Stromal cell of bone marrow (primary cell): ENCODE measurements around the gene MOB1B.
A peak's percentile ranks its signal among the peaks of the same experiment; 100 is the strongest.
"Not testable (repeated sequence)": the region's sequence is repeated elsewhere in the genome, so short reads cannot be mapped to it uniquely, and the experiment has no call there.

Experiments
- DNase-seq: peaks from one replicate; pipeline ENCODE4 v3.0.0-alpha.2; 2012; ENCODE audit warnings: low read depth

MOB1B gene

DNA sequence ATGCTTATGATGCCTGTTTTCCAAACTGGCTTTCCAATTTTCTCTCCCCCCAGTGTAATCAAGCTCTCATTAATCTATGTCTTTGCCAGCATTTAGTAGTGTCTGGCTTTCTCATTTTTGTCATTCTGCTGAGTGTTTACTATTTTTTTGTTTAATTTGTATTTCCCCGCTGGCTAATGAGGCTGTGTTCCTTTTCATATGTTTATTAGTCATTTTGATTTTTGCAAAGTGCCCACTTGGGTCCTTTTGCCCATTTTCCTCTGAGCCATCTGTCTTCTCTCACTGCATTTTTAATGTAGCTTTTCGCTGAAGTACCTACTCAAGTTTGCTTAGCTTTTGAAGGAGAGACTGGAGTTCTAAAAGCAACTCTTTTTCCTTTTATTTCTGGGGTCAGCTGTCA is 106.0 kb downstream of the MOB1B start:
- DNase-seq: no peak

DNA sequence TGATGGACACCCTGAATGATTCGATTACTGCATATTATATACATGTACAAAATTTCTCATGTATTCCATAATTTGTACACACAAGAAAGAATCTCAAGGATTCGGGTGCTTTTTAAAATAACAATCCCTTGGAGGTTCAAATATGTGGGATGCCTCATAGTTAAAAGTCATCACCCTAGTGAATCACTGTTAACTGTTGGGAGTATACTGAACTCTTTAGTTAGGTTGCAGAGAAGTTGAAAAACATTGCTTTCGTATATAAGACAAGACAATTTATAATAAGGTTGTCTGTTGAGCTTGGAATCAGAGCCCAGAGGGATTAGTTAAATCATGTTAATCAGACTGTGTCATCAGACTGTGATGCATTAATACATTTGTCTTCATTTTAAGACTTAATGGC is 106.9 kb downstream of the MOB1B start:
- DNase-seq: no peak

DNA sequence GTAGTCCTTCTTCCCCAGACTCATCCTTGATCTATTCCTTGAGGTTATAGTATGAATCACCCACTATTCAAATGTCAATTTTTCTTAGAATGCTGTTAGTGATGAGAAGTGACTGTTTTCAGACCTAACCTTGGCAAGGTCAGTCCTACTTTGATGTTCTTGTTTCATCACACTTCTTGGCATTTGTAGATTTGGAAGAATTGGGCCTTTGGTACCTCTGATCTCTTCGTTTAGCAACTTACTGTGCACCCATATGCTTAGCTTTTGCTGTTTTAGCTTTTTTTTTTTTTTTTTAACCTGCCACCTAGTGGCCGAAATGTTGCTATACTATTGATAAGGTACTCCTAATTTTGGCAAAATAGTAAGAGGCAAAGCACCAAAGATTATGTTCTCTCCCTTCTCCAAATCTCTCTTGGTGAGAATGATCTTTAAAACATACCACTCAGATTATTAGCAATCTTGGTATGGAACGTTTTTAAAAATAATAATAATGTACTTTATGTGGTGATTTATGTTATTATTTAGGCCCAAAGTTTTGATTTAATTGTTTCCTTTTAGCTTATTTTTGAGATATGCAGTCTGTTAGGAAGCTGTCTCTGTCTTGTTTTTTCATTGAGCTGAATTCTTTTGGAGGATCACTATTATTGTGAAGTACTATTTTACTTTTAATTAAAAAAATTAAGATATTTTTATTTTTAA is 107.9 kb downstream of the MOB1B start:
- peak; percentile 30 for DNase-seq

DNA sequence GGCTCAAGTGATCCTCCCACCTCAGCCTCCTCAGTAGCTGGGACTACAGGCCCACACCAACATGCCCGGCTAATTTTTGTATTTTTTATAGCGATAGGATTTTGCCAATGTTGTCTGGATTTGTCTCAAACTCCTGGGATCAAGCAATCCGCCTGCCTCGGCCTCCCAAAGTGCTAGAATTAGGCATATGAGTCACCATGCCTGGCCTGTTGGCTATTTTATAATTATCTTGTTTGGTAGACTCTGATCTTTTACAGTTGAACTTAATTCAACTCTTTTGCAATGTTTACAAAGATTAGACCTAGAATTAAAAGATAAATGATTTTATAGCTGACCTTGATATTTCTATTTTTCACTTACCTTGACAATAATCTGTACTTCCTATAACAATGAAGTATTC is 109.3 kb downstream of the MOB1B start:
- DNase-seq: no peak

DNA sequence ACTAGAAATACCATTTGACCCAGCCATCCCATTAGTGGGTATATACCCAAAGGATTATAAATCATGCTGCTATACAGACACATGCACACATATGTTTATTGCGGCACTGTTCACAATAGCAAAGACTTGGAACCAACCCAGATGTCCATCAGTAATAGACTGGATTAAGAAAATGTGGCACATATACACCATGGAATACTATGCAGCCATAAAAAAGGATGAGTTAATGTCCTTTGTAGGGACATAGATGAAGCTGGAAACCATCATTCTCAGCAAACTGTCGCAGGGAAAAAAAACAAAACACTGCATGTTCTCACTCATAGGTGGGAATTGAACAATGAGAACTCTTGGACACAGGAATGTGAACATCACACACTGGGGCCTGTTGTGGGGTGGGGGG is 115.2 kb downstream of the MOB1B start:
- DNase-seq: not testable (repeated sequence)

DNA sequence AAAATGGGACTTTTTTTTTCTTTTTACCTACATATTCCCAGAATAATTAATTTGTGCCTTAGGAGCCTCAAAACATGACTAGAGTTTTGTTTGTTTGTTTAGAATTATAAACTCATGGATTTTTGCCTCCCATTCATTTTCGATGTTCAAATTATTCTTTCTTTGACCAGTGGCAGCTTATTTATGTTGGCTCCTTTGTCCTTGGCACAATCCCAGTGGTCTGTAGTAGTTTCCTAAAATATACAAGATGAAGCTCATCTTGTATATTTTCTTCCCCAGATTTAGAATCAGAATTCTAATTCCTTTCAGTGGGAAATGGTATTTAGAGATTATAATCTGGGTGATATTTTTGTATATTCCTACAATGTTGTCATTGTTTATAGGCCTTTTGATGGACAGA is 118.4 kb downstream of the MOB1B start:
- DNase-seq: no peak

DNA sequence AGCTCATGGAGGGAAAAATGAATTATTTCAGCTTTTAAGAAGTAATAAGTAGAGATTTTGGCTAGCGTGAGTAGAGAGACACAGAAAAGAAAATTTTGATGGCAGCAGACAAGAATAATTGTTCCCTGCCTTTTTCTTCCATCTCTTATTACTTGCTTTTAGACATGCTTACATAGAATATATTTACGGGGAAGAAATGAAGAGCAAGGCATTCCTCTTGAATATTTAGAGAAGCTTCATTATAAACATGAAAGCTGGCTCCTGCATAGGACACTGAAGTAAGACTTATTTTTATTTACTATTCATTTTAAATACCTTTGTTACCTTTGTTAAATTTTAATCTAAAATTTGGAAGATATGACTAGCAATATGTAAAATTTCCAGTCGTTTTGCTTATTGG is 123.5 kb downstream of the MOB1B start:
- DNase-seq: no peak

DNA sequence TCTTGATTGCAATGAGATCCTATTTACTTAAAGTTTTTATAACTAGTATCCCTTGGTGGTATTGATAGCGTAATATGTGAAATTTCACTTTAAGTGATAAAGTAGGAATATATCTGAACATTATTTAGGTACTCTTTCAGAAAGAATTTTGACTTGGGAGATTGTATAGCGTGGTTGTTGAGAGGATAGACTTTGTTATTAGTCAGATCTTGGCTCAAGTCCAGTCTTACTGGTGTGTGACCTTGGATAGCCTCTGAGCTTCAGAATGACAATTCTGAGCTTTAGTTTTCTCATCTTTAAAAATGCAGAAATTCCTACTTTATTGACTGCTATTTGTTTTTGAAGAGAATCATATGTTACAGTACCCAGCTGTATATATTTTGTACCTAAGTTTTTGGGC is 123.9 kb downstream of the MOB1B start:
- peak; percentile 73 for DNase-seq

DNA sequence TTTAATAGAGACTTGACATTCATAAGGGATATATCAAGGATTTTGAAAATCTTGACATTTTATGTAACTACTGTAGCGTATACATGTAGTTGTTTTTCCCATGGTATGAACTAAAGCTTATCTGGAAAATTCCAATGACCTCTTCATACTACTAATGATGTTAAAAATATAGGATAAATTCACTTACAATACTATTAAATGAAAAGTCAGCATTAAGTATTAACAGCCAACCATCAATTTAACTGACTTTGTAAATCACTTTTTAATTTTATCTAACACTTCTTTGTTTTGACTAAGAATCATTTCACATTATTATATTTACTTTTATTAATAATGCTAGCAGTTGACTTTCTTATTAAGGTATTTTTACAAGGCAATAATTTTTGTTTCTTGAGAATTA is 125.4 kb downstream of the MOB1B start:
- no peak for DNase-seq

DNA sequence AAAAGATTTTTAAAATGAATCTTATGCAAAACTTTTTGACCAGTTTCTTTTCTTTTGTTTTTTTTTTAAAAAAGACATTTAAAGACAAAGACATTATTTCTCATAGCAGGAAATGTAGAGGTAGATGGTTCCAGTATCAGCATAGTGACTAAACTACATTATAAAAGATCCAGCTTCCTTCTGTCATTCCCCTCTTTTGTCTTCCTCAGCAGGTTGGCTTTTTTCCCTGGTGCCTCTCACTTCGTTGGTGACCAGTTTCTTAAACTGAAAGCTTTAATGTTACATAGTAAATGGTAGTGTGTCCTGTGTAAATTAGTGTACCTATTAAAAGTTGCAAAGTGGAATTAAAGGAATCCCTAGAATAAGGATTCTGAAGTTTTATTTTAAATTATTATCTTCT is 127.3 kb downstream of the MOB1B start:
- DNase-seq: no peak

DNA sequence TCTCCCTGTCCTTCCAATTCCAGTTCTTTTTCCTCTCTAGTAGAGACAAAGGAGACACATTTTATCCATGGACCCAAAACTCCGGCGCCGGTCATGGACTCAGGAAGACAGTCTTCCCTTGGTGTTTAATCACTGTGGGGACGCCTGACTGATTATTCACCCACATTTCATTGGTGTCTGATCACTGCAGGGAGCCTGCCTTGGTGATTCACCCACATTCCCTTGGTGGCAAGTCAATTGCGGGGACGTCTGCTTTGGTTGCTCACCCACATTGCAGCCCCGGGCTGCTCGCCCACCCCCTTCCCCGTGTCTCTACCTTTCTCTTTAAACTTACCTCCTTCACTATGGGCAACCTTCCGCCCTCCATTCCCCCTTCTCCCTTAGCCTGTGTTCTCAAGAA is 129.9 kb downstream of the MOB1B start:
- not testable (repeated sequence) for DNase-seq
